HEK293 (cell line): Measurements from ENCODE around the gene MYH15.

Source experiments
- CTCF ChIP-seq: fragments of 450-650 bp; formaldehyde crosslinking; IDR thresholded peaks from 2 replicates; pipeline ENCODE4 v1.5.1; 2016; ENCODE audit warnings: missing biosample characterization, missing genetic modification characterization
- HOXA7 ChIP-seq: sonication (generic); formaldehyde crosslinking; IDR thresholded peaks from 2 replicates; pipeline ENCODE4 v1.8.1; 2022; ENCODE audit warnings: missing genetic modification reagents, borderline replicate concordance
- PRDM10 ChIP-seq: fragments of 450-650 bp; formaldehyde crosslinking; IDR thresholded peaks from 2 replicates; pipeline ENCODE4 v1.5.1; 2016; ENCODE audit warnings: missing biosample characterization, missing genetic modification characterization
- RBAK ChIP-seq: fragments of 450-650 bp; formaldehyde crosslinking; IDR thresholded peaks from 2 replicates; pipeline ENCODE4 v1.5.1; 2016; ENCODE audit warnings: missing biosample characterization, missing genetic modification characterization
- SP3 ChIP-seq: fragments of 450-650 bp; formaldehyde crosslinking; IDR thresholded peaks from 2 replicates; pipeline ENCODE4 v1.5.1; 2016; ENCODE audit warnings: missing biosample characterization, missing genetic modification characterization
- YY1 ChIP-seq: fragments of 450-650 bp; formaldehyde crosslinking; IDR thresholded peaks from 2 replicates; pipeline ENCODE4 v1.5.1; 2018; ENCODE audit warnings: missing biosample characterization, missing genetic modification characterization
- ZNF350 ChIP-seq: fragments of 450-650 bp; formaldehyde crosslinking; IDR thresholded peaks from 2 replicates; pipeline ENCODE4 v1.5.0; 2017; ENCODE audit warnings: missing biosample characterization, mild to moderate bottlenecking, missing genetic modification characterization
- ZNF707 ChIP-seq: fragments of 450-650 bp; formaldehyde crosslinking; IDR thresholded peaks from 2 replicates; pipeline ENCODE4 v1.5.1; 2016; ENCODE audit warnings: missing biosample characterization, missing genetic modification characterization

GRCh38 chr3:108441071-108441507 lies 69.3 kb downstream of the MYH15 start:
- TF ChIP-seq CTCF (tag by site-specific recombination), result no peak
- no peak for TF ChIP-seq ZNF707
- no peak for TF ChIP-seq SP3
- TF ChIP-seq YY1 (tag by site-specific recombination), result no peak
- TF ChIP-seq PRDM10 (tag by site-specific recombination), result no peak
- TF ChIP-seq RBAK (tag by site-specific recombination), result no peak
- TF ChIP-seq HOXA7, result no peak
- TF ChIP-seq ZNF350 (tag by site-specific recombination), result no peak
